GM23248 (cell line): ENCODE measurements around the gene BMPR1B.

Experiments
- EZH2 ChIP-seq: fragments of 200-600 bp; sonication (generic); IDR thresholded peaks from 2 replicates; pipeline ENCODE4 v1.6.1; 2018; ENCODE audit warnings: antibody characterized with exemption, mild to moderate bottlenecking; ENCODE audit not compliant: insufficient read depth, poor library complexity, severe bottlenecking
- EZH2phosphoT487 ChIP-seq: fragments of 200-600 bp; sonication (generic); IDR thresholded peaks from 2 replicates; pipeline ENCODE4 v1.6.1; 2018; ENCODE audit warnings: antibody characterized with exemption, moderate library complexity, mild to moderate bottlenecking, low read depth; ENCODE audit not compliant: insufficient read depth

DNA sequence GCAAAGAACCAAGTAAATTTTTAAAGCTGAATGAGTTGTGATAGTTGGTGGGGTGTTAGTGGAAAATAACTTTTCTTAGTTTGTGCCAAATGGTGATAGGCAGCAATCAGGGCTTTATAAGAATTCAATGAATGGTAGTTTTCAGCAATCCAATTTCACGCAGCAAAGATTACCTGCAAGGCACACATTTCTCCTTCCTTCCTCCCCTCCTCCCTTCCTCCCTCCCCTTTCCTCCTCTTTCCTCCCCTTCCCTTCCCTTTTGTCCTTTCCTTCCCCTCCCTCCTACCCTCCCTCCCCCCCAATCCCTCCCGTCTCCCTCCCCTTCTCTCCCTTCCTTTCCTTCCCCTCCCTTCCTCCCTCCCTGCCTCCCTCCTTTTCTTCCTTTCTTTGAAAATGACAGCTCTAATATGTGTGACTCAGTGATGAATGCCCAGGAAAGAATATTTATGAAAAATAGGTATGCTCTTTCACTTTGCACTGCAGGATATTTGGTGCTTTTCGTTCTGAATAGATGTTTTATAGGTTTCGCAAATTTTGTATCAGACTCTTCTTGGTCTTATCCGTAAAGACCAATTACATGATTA is 168.1 kb downstream of the BMPR1B start:
- no peak for TF ChIP-seq EZH2
- no peak for TF ChIP-seq EZH2phosphoT487
